GM13976 (cell line): ENCODE measurements around the gene DNAJC18.
"Not testable (repeated sequence)": the region's sequence is repeated elsewhere in the genome, so short reads cannot be mapped to it uniquely, and the experiment has no call there.

Experiments
- DNase-seq: peaks from one replicate; pipeline ENCODE4 v3.0.0; 2012; ENCODE audit warnings: low spot score
- in situ Hi-C: fragments of 300-500 bp; cut with MboI; formaldehyde crosslinking; loops from one replicate; pipeline ENCODE4 v1.12.0; 2022; ENCODE audit warnings: low sequenced_read_pairs, mixed read lengths, inconsistent platforms; ENCODE audit not compliant: unreplicated experiment
- TF ChIP-seq, protein P1 (sequence below): IDR thresholded peaks from 2 replicates; pipeline ENCODE4 v1.5.1; 2012; ENCODE audit warnings: borderline replicate concordance, mild to moderate bottlenecking; ENCODE audit not compliant: insufficient read depth; ENCODE audit errors: extremely low read depth, missing control alignments, control extremely low read depth

The DNAJC18 gene

GRCh38 chr5:139481122-139481533, 41.8 kb upstream of the DNAJC18 start:
- TF ChIP-seq, protein P1, sequence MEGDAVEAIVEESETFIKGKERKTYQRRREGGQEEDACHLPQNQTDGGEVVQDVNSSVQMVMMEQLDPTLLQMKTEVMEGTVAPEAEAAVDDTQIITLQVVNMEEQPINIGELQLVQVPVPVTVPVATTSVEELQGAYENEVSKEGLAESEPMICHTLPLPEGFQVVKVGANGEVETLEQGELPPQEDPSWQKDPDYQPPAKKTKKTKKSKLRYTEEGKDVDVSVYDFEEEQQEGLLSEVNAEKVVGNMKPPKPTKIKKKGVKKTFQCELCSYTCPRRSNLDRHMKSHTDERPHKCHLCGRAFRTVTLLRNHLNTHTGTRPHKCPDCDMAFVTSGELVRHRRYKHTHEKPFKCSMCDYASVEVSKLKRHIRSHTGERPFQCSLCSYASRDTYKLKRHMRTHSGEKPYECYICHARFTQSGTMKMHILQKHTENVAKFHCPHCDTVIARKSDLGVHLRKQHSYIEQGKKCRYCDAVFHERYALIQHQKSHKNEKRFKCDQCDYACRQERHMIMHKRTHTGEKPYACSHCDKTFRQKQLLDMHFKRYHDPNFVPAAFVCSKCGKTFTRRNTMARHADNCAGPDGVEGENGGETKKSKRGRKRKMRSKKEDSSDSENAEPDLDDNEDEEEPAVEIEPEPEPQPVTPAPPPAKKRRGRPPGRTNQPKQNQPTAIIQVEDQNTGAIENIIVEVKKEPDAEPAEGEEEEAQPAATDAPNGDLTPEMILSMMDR: no peak
- peak; percentile 15 for DNase-seq
- in situ Hi-C loops: no loop called here

- in situ Hi-C loops, DNase-seq: not testable (repeated sequence)
Observed at GRCh38 chr5:139479729-139480128, 40.4 kb upstream of the DNAJC18 start.

GRCh38 chr5:139478657-139479423, 39.5 kb upstream of the DNAJC18 start:
- DNase-seq, in situ Hi-C loops: not testable (repeated sequence)

DNA sequence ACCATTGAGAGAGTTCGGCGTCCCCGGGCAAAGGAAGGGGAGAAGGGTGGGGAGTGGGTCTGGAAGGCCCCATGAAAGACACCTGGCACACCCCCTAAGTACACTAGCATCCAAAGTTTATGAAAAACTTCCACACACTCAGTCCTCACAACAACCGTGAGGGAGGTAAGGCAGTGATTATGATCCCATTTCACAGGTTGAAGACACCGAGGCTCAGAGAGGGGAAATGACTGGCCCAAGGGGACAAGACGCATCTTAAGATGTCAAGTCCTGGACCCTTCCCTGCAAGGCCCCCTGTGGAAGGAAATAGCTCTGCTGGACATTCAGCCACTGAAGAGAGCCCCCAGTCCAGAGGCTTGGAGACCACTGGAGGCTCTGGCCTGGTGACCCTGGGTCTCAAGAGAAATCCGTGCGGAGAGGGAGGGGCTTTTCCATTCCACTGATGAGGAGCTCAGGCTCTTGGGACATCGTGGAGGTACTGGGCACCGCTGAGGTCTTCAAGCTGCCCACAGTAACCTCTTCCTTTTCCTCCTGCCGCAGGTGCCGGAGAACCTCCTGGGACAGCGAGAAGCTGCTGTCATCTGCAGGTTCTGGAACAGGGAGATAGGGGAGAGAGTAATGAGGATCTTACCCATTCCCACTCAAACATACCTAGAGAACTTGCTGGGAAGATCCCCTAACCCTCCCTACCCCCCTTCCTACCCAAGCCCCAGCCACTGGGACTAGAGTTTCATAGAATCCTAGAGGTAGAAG, 36.7 kb upstream of the DNAJC18 start:
- TF ChIP-seq, protein P1: no peak
- DNase-seq: no peak
- in situ Hi-C loops: no loop called here

DNA sequence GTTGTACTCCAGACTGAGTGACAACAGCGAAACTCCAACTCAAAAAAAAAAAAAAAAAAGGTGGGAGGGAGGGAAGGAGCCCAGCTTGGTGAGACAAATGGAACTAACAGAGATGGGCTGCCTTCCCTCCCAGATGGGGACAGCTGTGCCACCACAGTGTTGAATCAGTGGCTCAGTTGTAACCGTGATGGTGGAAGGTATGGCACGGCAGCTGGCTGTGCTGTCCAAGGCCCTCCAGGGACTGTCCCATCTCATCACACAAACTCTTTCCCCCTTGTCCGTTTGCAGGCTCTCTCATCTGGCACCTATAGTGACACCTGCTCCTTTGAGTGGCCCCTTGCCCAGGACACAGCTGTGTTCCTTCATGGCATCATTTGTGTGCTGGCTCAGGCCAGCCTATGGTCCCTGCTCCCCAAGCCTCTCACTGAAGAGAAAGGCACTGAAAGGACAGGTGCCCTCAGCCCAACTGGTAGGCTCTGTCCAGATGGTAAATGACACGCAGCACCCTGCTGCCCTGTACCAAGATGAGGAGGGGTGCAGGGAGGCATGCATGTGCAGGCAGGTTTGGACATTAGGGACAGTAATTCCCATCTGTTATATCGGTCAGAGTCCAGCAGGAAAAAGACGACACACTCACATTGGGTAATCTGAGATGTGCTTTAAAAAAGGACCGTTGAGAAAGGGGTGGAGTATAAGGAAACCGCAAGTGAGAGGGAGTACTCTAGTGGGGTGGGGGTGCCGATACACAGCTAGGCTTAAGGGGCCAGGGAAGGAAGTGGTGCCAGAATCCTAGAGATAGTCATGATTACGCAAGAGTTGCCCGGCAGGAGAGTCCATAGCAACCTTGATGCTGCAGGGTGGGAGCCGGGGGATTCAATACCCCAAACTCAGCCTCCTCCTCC, 35.8 kb upstream of the DNAJC18 start:
- in situ Hi-C loops: no loop called here
- TF ChIP-seq, protein P1: no peak
- no peak for DNase-seq

DNA sequence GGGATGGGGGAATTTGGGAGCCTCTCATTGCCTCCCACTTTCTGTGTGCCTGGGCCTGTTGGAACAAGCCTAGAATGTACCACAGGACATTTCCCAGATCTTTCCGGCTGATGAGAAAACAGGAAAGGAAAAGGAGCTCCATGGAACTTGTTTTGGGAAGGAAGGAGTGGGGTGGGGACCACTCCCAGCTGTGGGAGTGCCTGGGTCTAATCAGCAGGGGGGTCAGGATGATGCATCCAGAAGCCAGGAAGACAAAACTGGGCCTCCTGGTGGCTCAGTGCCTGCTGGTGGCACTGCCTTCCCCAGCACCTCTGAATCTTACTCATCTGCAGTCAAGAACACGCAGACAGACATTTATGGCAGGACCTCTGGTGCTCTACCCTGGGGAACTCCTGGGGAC, 34.2 kb upstream of the DNAJC18 start:
- no peak for DNase-seq
- in situ Hi-C loops: no loop called here
- TF ChIP-seq, protein P1: no peak

DNA sequence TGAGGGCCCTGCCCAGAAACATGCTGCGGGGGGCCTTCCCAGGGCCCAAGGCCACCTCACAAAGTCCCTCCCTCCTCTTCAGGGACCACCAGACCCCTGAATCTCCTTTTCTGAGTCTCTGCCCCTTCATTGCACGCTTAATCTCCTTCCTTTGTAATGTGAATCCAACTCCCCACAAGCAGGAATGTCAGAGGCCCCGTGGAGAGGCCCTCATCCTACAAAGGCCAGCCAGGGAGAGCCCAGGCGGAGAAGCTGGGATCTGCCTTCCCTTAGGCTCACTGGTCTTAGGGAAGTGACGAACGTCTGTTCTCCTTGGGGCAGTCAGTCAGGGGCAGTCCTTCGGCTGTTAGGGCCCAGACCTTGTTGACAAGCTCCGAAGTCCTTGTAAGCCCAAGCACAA, 33.8 kb upstream of the DNAJC18 start:
- no peak for DNase-seq
- TF ChIP-seq, protein P1: no peak
- in situ Hi-C loops: no loop called here
